Liver (tissue), 9 donors: ENCODE results near the gene BST1. TPM values are rescaled to one million over a fixed set of nuclear protein-coding genes. Genes with fewer than 3 reads are reported as not detected.

Experiments
- DNase-seq: peaks from one replicate; pipeline ENCODE4 v3.0.0-alpha.2; 2017; ENCODE audit warnings: low spot score
- H3K27ac ChIP-seq, 2 donors: one replicate each; pipeline ENCODE4 v1.7.0; 2013; ENCODE audit warnings: inconsistent platforms in 2 of 2, low read length in 2 of 2, control low read depth in 1 of 2, low read depth in 1 of 2, mild to moderate bottlenecking in 1 of 2
- H3K27me3 ChIP-seq, 4 donors: one replicate each; pipeline versions ENCODE4 v1.6.1 to v1.7.0; 2013; ENCODE audit warnings: low read length in 3 of 4, inconsistent platforms in 1 of 4, mild to moderate bottlenecking in 1 of 4, moderate library complexity in 1 of 4; ENCODE audit not compliant: control insufficient read depth in 4 of 4, insufficient read depth in 4 of 4
- H3K36me3 ChIP-seq, 4 donors: one replicate each; pipeline versions ENCODE4 v1.6.1 to v1.7.0; 2013; ENCODE audit warnings: low read length in 3 of 4, mild to moderate bottlenecking in 3 of 4, low read depth in 1 of 4, moderate library complexity in 1 of 4; ENCODE audit not compliant: control insufficient read depth in 4 of 4, insufficient read depth in 3 of 4
- H3K4me1 ChIP-seq, 4 donors: one replicate each; pipeline versions ENCODE4 v1.6.1 to v1.7.0; 2013; ENCODE audit warnings: low read length in 3 of 4, mild to moderate bottlenecking in 3 of 4, moderate library complexity in 1 of 4; ENCODE audit not compliant: control insufficient read depth in 4 of 4, insufficient read depth in 4 of 4
- H3K4me3 ChIP-seq, 3 donors: one replicate each; pipeline versions ENCODE4 v1.6.1 to v1.7.0; 2013; ENCODE audit warnings: low read length in 3 of 3, control low read depth in 1 of 3, low read depth in 1 of 3, mild to moderate bottlenecking in 1 of 3
- H3K9ac ChIP-seq, 2 donors: one replicate each; pipeline ENCODE4 v1.7.0; 2013; ENCODE audit warnings: low read length in 2 of 2, mild to moderate bottlenecking in 2 of 2, moderate library complexity in 2 of 2, control low read depth in 1 of 2, low read depth in 1 of 2
- H3K9me3 ChIP-seq, 4 donors: one replicate each; pipeline versions ENCODE4 v1.6.1 to v1.7.0; 2013; ENCODE audit warnings: low read length in 3 of 4; ENCODE audit not compliant: control insufficient read depth in 4 of 4
- ATF3 ChIP-seq: IDR thresholded peaks from 2 replicates; pipeline ENCODE4 v1.6.1; 2016; ENCODE audit warnings: antibody characterized with exemption
- CTCF ChIP-seq: fragments of 150-350 bp; IDR thresholded peaks from 2 replicates; pipeline ENCODE4 v1.5.1; 2017; ENCODE audit warnings: improper control_type of control experiment, low read depth, low read length; ENCODE audit not compliant: missing input control
- EGR1 ChIP-seq, 2 donors: IDR thresholded peaks; 2 replicates each; pipeline ENCODE4 v1.6.1; 2016 to 2018; ENCODE audit warnings: antibody characterized with exemption in 2 of 2, low read depth in 2 of 2
- FOXA1 ChIP-seq: IDR thresholded peaks from 2 replicates; pipeline ENCODE4 v1.6.1; 2016; ENCODE audit warnings: antibody characterized with exemption
- GABPA ChIP-seq, 2 donors: IDR thresholded peaks in 1 of 2; conservative IDR thresholded peaks in 1 of 2; 2 replicates each; pipeline ENCODE4 v1.6.1; 2016; ENCODE audit warnings: antibody characterized with exemption in 2 of 2, mild to moderate bottlenecking in 1 of 2, moderate library complexity in 1 of 2
- HNF4G ChIP-seq: IDR thresholded peaks from 2 replicates; pipeline ENCODE4 v1.6.1; 2016; ENCODE audit warnings: antibody characterized with exemption
- JUND ChIP-seq, 2 donors: IDR thresholded peaks; 2 replicates each; pipeline ENCODE4 v1.6.1; 2016; ENCODE audit warnings: antibody characterized with exemption in 2 of 2
- MAX ChIP-seq: IDR thresholded peaks from 2 replicates; pipeline ENCODE4 v1.6.1; 2016; ENCODE audit warnings: antibody characterized with exemption
- RAD21 ChIP-seq, 2 donors: IDR thresholded peaks; 2 replicates each; pipeline ENCODE4 v1.6.1; 2016; ENCODE audit warnings: antibody characterized with exemption in 2 of 2, mild to moderate bottlenecking in 2 of 2
- REST ChIP-seq: IDR thresholded peaks from 2 replicates; pipeline ENCODE4 v1.6.1; 2016; ENCODE audit warnings: antibody characterized with exemption, mild to moderate bottlenecking
- RXRA ChIP-seq, 2 donors: IDR thresholded peaks; 2 replicates each; pipeline ENCODE4 v1.6.1; 2017 to 2018; ENCODE audit warnings: antibody characterized with exemption in 2 of 2, mild to moderate bottlenecking in 1 of 2
- SP1 ChIP-seq: IDR thresholded peaks from 2 replicates; pipeline ENCODE4 v1.6.1; 2018; ENCODE audit warnings: antibody characterized with exemption, mild to moderate bottlenecking
- TAF1 ChIP-seq: conservative IDR thresholded peaks from 2 replicates; pipeline ENCODE4 v1.6.1; 2016; ENCODE audit warnings: antibody characterized with exemption, mild to moderate bottlenecking
- YY1 ChIP-seq: IDR thresholded peaks from 2 replicates; pipeline ENCODE4 v1.6.1; 2016; ENCODE audit warnings: antibody characterized with exemption, mild to moderate bottlenecking
- ZBTB33 ChIP-seq: IDR thresholded peaks from 2 replicates; pipeline ENCODE4 v1.6.1; 2016; ENCODE audit warnings: antibody characterized with exemption
- WGBS: extraction: QIAGEN DNeasy Blood & Tissue Kit; methylation state at CpG from one replicate; pipeline ENCODE4 v1.1.7; 2013; 5-methylcytosine and 5-hydroxymethylcytosine counted together
- polyA plus RNA-seq, 2 donors: library from polyadenylated mRNA; stranded (reverse) in 1 of 2; unstranded in 1 of 2; fragments of 200-250 nt in 1 of 2; fragments of >200 nt in 1 of 2; fragmentation: Nextera tagmentation in 1 of 2; extraction: Ambion mirVana in 1 of 2; gene quantifications; one replicate each; pipeline versions ENCODE4 v1.2.1 to v1.2.3, GENCODE V29; 2013 to 2015
- total RNA-seq, 2 donors: library from RNA; depleted of rRNA; stranded (reverse); fragments of >200 nt; gene quantifications; one replicate each; pipeline ENCODE4 v1.2.3, GENCODE V29; 2014
- donor health status: healthy.
- donor health status: healthy.
- donor health status: healthy.
- donor health status: healthy.
- donor health status: healthy.

BST1 gene
- total and polyA plus RNA-seq, 4 donors, result 3.7 to 13.2 (median 9.9) TPM

- no peaks in the 10 kb centered on the region for H3K36me3 ChIP-seq
- no peak for DNase-seq
- H3K9me3 ChIP-seq, result no peaks in the 10 kb centered on the region
- TF ChIP-seq TAF1 (no peak), REST (no peak), RAD21 (IDR thresholded peaks at IDR 0.05) (no peak), MAX (no peak), GABPA (IDR thresholded peaks at IDR 0.05 in 1 of 2, conservative IDR thresholded peaks at IDR 0.05 in 1 of 2) (no peak), RXRA (IDR thresholded peaks at IDR 0.05) (no peak), EGR1 (IDR thresholded peaks at IDR 0.05; ENCODE audit: low read depth in 2 of 2) (no peak), ATF3 (no peak), YY1 (no peak)
- H3K9ac ChIP-seq, result no peak overlapping the region
- H3K27me3 ChIP-seq, result no peaks in the 10 kb centered on the region
- H3K4me3 ChIP-seq, result no peak overlapping the region
- no peak overlapping the region for H3K27ac ChIP-seq
- H3K4me1 ChIP-seq, result peaks cover 0 to 9% (median 3%) of the 10 kb centered on the region in 4 donors
- 92% methylated on average over 3 of the region's 3 CpGs for WGBS
Measured at GRCh38 chr4:15717657-15718416, 15.0 kb downstream of the BST1 start.

- Histone ChIP-seq H3K9ac (no peak overlapping the region), H3K36me3 (no peaks in the 10 kb centered on the region), H3K27me3 (no peaks in the 10 kb centered on the region), H3K9me3 (no peaks in the 10 kb centered on the region), H3K27ac (no peak overlapping the region), H3K4me1 (peaks cover 0 to 9% (median 3%) of the 10 kb centered on the region in 4 donors), H3K4me3 (no peak overlapping the region)
- TF ChIP-seq GABPA (IDR thresholded peaks at IDR 0.05 in 1 of 2, conservative IDR thresholded peaks at IDR 0.05 in 1 of 2) (no peak), EGR1 (IDR thresholded peaks at IDR 0.05; ENCODE audit: low read depth in 2 of 2) (no peak), HNF4G (no peak), SP1 (no peak), MAX (no peak), JUND (IDR thresholded peaks at IDR 0.05) (no peak), ATF3 (no peak), REST (no peak), YY1 (no peak), ZBTB33 (no peak), RAD21 (IDR thresholded peaks at IDR 0.05) (no peak), RXRA (IDR thresholded peaks at IDR 0.05) (no peak), TAF1 (no peak), CTCF (no peak), FOXA1 (no peak)
- no peak for DNase-seq
- WGBS, result 93% methylated on average over 5 of the region's 5 CpGs
Measured at GRCh38 chr4:15718465-15718864, 15.6 kb downstream of the BST1 start.
